ENCODE results near the gene GSTT4. TPM values are rescaled to one million over a fixed set of nuclear protein-coding genes. Genes with fewer than 3 reads are reported as not detected.
"Not testable (repeated sequence)": the region's sequence is repeated elsewhere in the genome, so short reads cannot be mapped to it uniquely, and the experiment has no call there.

GSTT4 gene
- total and polyA plus RNA-seq, 4 donors, result not detected

- intact Hi-C loops (cut with DNase I), result loop anchor here in 1 of 2 donors (10.0 kb wide), 2 partner anchors 92 to 192 kb away; partner anchors contain the start of genes C22orf15 and CHCHD10
- H3K4me1 ChIP-seq (ENCODE audit: control insufficient read depth in 1 of 2, insufficient read depth in 2 of 2, low read length in 2 of 2); H3K36me3 ChIP-seq (ENCODE audit: control insufficient read depth in 1 of 2, insufficient read depth in 2 of 2, low read length in 1 of 2); H3K27me3 ChIP-seq (ENCODE audit: control insufficient read depth in 1 of 2, insufficient read depth in 2 of 2, low read length in 1 of 2); H3K27ac ChIP-seq (ENCODE audit: low read depth in 1 of 2, low read length in 2 of 2); H3K9me3 ChIP-seq (ENCODE audit: control insufficient read depth, low read length); H3K4me3 ChIP-seq (ENCODE audit: low read length in 2 of 2): not testable (repeated sequence)
- peak; percentile 76 for ATAC-seq (ENCODE audit: low FRiP score)
- 17 to 18% methylated on average over 12 of the region's 12 CpGs for WGBS, 2 donors
- peak; percentile 75 to 82 for DNase-seq
Observed at GRCh38 chr22:23956301-23956900, 48.9 kb downstream of the GSTT4 start.

GRCh38 chr22:23955886-23956285, 49.4 kb downstream of the GSTT4 start:
- not testable (repeated sequence) for ATAC-seq (ENCODE audit: low FRiP score); H3K4me3 ChIP-seq (ENCODE audit: low read length in 2 of 2); H3K4me1 ChIP-seq (ENCODE audit: control insufficient read depth in 1 of 2, insufficient read depth in 2 of 2, low read length in 2 of 2); H3K27ac ChIP-seq (ENCODE audit: low read depth in 1 of 2, low read length in 2 of 2); DNase-seq; H3K36me3 ChIP-seq (ENCODE audit: control insufficient read depth in 1 of 2, insufficient read depth in 2 of 2, low read length in 1 of 2); H3K27me3 ChIP-seq (ENCODE audit: control insufficient read depth in 1 of 2, insufficient read depth in 2 of 2, low read length in 1 of 2); H3K9me3 ChIP-seq (ENCODE audit: control insufficient read depth, low read length)
- WGBS, 2 donors, result 68 to 71% methylated on average over 5 to 7 of the region's 8 CpGs
- intact Hi-C loops (cut with DNase I), result loop anchor here in 1 of 2 donors (10.0 kb wide), 2 partner anchors 91 to 191 kb away; partner anchors contain the start of genes C22orf15 and CHCHD10

GRCh38 chr22:23954991-23955305, 50.3 kb downstream of the GSTT4 start:
- WGBS, 2 donors, result 72 to 83% methylated on average over 5 to 6 of the region's 6 CpGs

GRCh38 chr22:23954193-23954990, 50.9 kb downstream of the GSTT4 start:
- H3K36me3 ChIP-seq (ENCODE audit: control insufficient read depth in 1 of 2, insufficient read depth in 2 of 2, low read length in 1 of 2); H3K4me1 ChIP-seq (ENCODE audit: control insufficient read depth in 1 of 2, insufficient read depth in 2 of 2, low read length in 2 of 2); ATAC-seq (ENCODE audit: low FRiP score); H3K27me3 ChIP-seq (ENCODE audit: control insufficient read depth in 1 of 2, insufficient read depth in 2 of 2, low read length in 1 of 2); DNase-seq; H3K4me3 ChIP-seq (ENCODE audit: low read length in 2 of 2); H3K9me3 ChIP-seq (ENCODE audit: control insufficient read depth, low read length); H3K27ac ChIP-seq (ENCODE audit: low read depth in 1 of 2, low read length in 2 of 2): not testable (repeated sequence)
- 79% methylated on average over 8 of the region's 8 CpGs for WGBS, 2 donors
- intact Hi-C loops (cut with DNase I), result loop anchor here in 1 of 2 donors (10.0 kb wide), 2 partner anchors 90 to 190 kb away; partner anchors contain the start of genes C22orf15 and CHCHD10

More at GRCh38 chr22:23954991-23955305, 50.3 kb downstream of the GSTT4 start:
- not testable (repeated sequence) for DNase-seq; H3K36me3 ChIP-seq (ENCODE audit: control insufficient read depth in 1 of 2, insufficient read depth in 2 of 2, low read length in 1 of 2); H3K4me1 ChIP-seq (ENCODE audit: control insufficient read depth in 1 of 2, insufficient read depth in 2 of 2, low read length in 2 of 2); H3K27me3 ChIP-seq (ENCODE audit: control insufficient read depth in 1 of 2, insufficient read depth in 2 of 2, low read length in 1 of 2); H3K4me3 ChIP-seq (ENCODE audit: low read length in 2 of 2); ATAC-seq (ENCODE audit: low FRiP score); H3K9me3 ChIP-seq (ENCODE audit: control insufficient read depth, low read length); H3K27ac ChIP-seq (ENCODE audit: low read depth in 1 of 2, low read length in 2 of 2)
- intact Hi-C loops (cut with DNase I), result loop anchor here in 1 of 2 donors (10.0 kb wide), 2 partner anchors 90 to 190 kb away; partner anchors contain the start of genes C22orf15 and CHCHD10

- not testable (repeated sequence) for H3K36me3 ChIP-seq (ENCODE audit: control insufficient read depth in 1 of 2, insufficient read depth in 2 of 2, low read length in 1 of 2); ATAC-seq (ENCODE audit: low FRiP score); H3K27me3 ChIP-seq (ENCODE audit: control insufficient read depth in 1 of 2, insufficient read depth in 2 of 2, low read length in 1 of 2); H3K9me3 ChIP-seq (ENCODE audit: control insufficient read depth, low read length); H3K27ac ChIP-seq (ENCODE audit: low read depth in 1 of 2, low read length in 2 of 2); H3K4me1 ChIP-seq (ENCODE audit: control insufficient read depth in 1 of 2, insufficient read depth in 2 of 2, low read length in 2 of 2); H3K4me3 ChIP-seq (ENCODE audit: low read length in 2 of 2); DNase-seq
- intact Hi-C loops (cut with DNase I), result loop anchor here in 1 of 2 donors (10.0 kb wide), 2 partner anchors 89 to 189 kb away; partner anchors contain the start of genes C22orf15 and CHCHD10
- WGBS, 2 donors, result 77 to 88% methylated on average over 3 to 4 of the region's 4 CpGs
Observed at GRCh38 chr22:23953485-23953884, 51.8 kb downstream of the GSTT4 start.

- not testable (repeated sequence) for DNase-seq; H3K27ac ChIP-seq (ENCODE audit: low read depth in 1 of 2, low read length in 2 of 2); H3K36me3 ChIP-seq (ENCODE audit: control insufficient read depth in 1 of 2, insufficient read depth in 2 of 2, low read length in 1 of 2); H3K27me3 ChIP-seq (ENCODE audit: control insufficient read depth in 1 of 2, insufficient read depth in 2 of 2, low read length in 1 of 2); H3K4me3 ChIP-seq (ENCODE audit: low read length in 2 of 2); H3K4me1 ChIP-seq (ENCODE audit: control insufficient read depth in 1 of 2, insufficient read depth in 2 of 2, low read length in 2 of 2); ATAC-seq (ENCODE audit: low FRiP score); H3K9me3 ChIP-seq (ENCODE audit: control insufficient read depth, low read length)
- intact Hi-C loops (cut with DNase I), result loop anchor here in 1 of 2 donors (10.0 kb wide), 2 partner anchors 88 to 188 kb away; partner anchors contain the start of genes C22orf15 and CHCHD10
- 69 to 79% methylated on average over 11 of the region's 11 CpGs for WGBS, 2 donors
Observed at GRCh38 chr22:23952794-23953405, 52.4 kb downstream of the GSTT4 start.

- not testable (repeated sequence) for ATAC-seq (ENCODE audit: low FRiP score)
Observed at GRCh38 chr22:23951383-23951782, 53.9 kb downstream of the GSTT4 start.

GRCh38 chr22:23949764-23950163, 55.5 kb downstream of the GSTT4 start:
- ATAC-seq (ENCODE audit: low FRiP score); H3K27me3 ChIP-seq (ENCODE audit: control insufficient read depth in 1 of 2, insufficient read depth in 2 of 2, low read length in 1 of 2); DNase-seq; H3K27ac ChIP-seq (ENCODE audit: low read depth in 1 of 2, low read length in 2 of 2); H3K36me3 ChIP-seq (ENCODE audit: control insufficient read depth in 1 of 2, insufficient read depth in 2 of 2, low read length in 1 of 2); H3K9me3 ChIP-seq (ENCODE audit: control insufficient read depth, low read length); H3K4me1 ChIP-seq (ENCODE audit: control insufficient read depth in 1 of 2, insufficient read depth in 2 of 2, low read length in 2 of 2); H3K4me3 ChIP-seq (ENCODE audit: low read length in 2 of 2): not testable (repeated sequence)
- intact Hi-C loops (cut with DNase I), result loop anchor here in 1 of 2 donors (10.0 kb wide), 2 partner anchors 85 to 185 kb away; partner anchors contain the start of genes C22orf15 and CHCHD10
- 77 to 80% methylated on average over 18 of the region's 18 CpGs for WGBS, 2 donors

More at GRCh38 chr22:23951383-23951782, 53.9 kb downstream of the GSTT4 start:
- WGBS, 2 donors, result 73 to 80% methylated on average over 2 of the region's 2 CpGs
- DNase-seq; H3K27ac ChIP-seq (ENCODE audit: low read depth in 1 of 2, low read length in 2 of 2); H3K4me1 ChIP-seq (ENCODE audit: control insufficient read depth in 1 of 2, insufficient read depth in 2 of 2, low read length in 2 of 2); H3K27me3 ChIP-seq (ENCODE audit: control insufficient read depth in 1 of 2, insufficient read depth in 2 of 2, low read length in 1 of 2); H3K36me3 ChIP-seq (ENCODE audit: control insufficient read depth in 1 of 2, insufficient read depth in 2 of 2, low read length in 1 of 2); H3K9me3 ChIP-seq (ENCODE audit: control insufficient read depth, low read length); H3K4me3 ChIP-seq (ENCODE audit: low read length in 2 of 2): not testable (repeated sequence)
- intact Hi-C loops (cut with DNase I), result loop anchor here in 1 of 2 donors (10.0 kb wide), 2 partner anchors 87 to 187 kb away; partner anchors contain the start of genes C22orf15 and CHCHD10
